Fibroblast of villous mesenchyme (primary cell): ENCODE measurements around the gene ITM2B. TPM values are rescaled to one million over a fixed set of nuclear protein-coding genes. Genes with fewer than 3 reads are reported as not detected.

ENCODE experiments used
- DNase-seq: peaks from one replicate; pipeline ENCODE4 v3.0.0-alpha.2; 2010; ENCODE audit warnings: low read depth
- H3K4me3 ChIP-seq: 2 replicates; pipeline ENCODE4 v1.5.1; 2011; ENCODE audit warnings: low read depth, mild to moderate bottlenecking, low read length
- total RNA-seq: library from RNA; depleted of rRNA; stranded (reverse); fragments of >200 nt; gene quantifications from 2 replicates; pipeline ENCODE4 v1.2.3, GENCODE V29; 2012
- TF ChIP-seq, protein P1 (sequence below): IDR thresholded peaks from 2 replicates; pipeline ENCODE4 v1.5.1; 2012; ENCODE audit warnings: low read depth, mild to moderate bottlenecking, low read length; ENCODE audit not compliant: insufficient read depth

Gene ITM2B
- total RNA-seq, 1 donor = 112 TPM

DNA sequence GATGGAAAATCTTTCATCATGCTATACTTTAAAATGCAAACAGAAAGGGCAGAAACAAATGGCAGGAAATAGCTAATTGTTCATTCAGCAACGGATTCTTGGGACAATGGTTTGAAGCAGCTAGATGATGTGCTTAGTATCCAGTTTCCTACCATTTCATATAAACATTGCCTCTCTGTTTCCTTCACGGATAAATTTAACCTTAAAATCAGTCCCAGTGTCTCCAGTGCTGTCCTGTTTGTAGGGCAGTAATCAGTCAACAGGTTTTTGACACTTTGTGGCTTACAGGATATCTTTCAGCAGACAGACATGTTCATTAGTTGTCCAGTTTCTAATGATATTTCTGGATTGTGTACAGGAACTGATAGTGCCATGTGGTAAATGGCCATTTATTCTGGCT lies 45.8 kb downstream of the ITM2B start:
- DNase-seq = no peak
- TF ChIP-seq, protein P1, sequence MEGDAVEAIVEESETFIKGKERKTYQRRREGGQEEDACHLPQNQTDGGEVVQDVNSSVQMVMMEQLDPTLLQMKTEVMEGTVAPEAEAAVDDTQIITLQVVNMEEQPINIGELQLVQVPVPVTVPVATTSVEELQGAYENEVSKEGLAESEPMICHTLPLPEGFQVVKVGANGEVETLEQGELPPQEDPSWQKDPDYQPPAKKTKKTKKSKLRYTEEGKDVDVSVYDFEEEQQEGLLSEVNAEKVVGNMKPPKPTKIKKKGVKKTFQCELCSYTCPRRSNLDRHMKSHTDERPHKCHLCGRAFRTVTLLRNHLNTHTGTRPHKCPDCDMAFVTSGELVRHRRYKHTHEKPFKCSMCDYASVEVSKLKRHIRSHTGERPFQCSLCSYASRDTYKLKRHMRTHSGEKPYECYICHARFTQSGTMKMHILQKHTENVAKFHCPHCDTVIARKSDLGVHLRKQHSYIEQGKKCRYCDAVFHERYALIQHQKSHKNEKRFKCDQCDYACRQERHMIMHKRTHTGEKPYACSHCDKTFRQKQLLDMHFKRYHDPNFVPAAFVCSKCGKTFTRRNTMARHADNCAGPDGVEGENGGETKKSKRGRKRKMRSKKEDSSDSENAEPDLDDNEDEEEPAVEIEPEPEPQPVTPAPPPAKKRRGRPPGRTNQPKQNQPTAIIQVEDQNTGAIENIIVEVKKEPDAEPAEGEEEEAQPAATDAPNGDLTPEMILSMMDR = no peak
- no peak overlapping the region for H3K4me3 ChIP-seq

DNA sequence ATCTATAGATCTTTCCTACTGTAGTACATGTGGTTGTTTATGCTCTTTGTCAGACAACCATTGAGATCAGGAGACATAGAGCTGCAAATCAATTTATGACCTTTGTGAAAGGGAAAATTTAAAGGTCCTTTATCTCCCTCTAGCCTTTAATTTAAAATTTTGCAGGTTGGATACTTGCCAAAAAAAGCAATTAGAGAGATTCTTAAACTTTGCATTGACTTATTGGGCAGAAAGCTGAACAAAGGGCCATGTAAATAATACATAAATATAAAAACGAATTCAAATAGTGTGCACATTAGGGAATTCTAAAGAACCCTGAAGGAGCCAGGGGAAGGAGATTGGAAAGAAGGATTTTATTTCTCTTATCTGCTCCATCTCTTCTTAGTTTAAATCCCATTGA lies 48.5 kb downstream of the ITM2B start:
- no peak for DNase-seq
- TF ChIP-seq, protein P1 = no peak
- no peak overlapping the region for H3K4me3 ChIP-seq

DNA sequence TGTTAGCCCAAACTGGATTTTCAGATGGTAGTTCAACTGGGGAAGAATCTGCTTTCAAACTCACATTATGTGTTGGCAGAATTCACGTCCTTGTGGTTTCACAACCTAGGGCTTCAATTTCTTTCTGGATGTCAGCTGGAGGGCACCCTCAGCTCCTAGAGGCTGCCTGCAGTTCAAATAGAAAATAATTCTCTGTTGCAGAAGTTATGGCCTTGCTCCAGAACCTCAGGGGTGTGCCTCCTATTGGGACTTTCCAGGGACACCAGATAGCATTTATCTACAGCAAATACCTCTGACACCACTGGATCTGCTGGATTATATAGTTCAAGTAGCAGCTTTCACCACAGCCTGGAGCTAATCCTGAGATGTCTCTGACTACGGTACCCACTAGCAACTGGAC lies 58.7 kb downstream of the ITM2B start:
- no peak overlapping the region for H3K4me3 ChIP-seq
- peak; percentile 12 for DNase-seq
- TF ChIP-seq, protein P1 = no peak

DNA sequence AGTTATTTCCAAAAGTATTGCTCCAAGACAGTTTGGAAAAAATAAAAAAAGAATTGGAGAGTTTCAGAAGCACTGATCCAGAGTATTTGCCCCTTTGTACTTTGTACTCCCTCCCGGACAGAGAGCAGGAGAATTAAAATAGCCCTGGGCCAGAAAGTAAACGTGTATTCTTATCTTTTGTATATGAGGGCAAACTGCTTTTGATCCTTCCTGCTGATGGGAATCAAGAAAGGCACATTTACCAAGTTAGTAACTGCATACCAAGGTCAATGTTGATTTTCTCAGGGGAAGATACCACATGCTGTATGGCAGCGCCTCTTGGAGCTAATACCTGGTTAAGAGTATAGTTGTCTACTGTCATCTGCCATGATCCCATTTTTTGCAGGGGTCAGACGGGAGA lies 59.6 kb downstream of the ITM2B start:
- TF ChIP-seq, protein P1 = no peak
- no peak for DNase-seq
- no peak overlapping the region for H3K4me3 ChIP-seq

DNA sequence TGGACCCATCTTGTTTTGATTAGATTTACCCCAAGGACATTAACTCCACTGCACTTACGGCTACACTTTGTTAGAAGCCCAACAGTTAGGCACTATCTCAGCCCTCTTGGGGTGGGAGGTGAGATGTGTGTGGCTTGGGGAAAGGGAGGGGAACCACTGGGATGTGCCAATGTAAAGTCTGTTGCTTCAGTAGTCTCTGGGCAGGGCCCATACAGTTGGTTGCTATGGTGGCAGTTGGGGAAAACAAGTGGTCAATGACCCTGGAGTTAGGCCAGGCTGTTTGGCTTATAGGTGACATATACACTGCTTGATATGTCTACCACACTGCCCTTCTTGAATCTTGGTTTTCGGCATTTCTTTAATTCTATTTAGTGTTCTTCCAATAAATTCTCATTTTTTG lies 61.6 kb downstream of the ITM2B start:
- TF ChIP-seq, protein P1 = no peak
- no peak for DNase-seq
- H3K4me3 ChIP-seq = no peak overlapping the region

DNA sequence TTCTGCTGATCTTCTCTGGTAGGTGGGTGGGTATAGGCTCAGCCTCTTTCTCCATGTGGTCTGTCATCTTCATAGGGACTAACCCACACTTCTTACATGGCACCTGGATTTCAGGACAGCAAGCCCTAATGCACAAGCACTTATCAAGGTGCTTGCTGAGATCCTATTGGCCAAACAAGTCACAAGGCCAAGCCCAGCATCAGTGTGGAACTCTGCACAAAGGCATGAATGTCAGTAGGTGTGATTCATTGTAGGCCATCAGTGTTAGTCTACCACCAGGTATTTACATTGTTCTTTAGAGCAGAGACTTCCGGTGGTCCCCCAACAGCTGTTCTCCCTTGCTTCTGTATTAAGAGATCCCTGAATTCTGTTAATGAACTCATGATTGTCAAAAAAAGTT lies 62.3 kb downstream of the ITM2B start:
- TF ChIP-seq, protein P1 = no peak
- DNase-seq = no peak
- H3K4me3 ChIP-seq = no peak overlapping the region

DNA sequence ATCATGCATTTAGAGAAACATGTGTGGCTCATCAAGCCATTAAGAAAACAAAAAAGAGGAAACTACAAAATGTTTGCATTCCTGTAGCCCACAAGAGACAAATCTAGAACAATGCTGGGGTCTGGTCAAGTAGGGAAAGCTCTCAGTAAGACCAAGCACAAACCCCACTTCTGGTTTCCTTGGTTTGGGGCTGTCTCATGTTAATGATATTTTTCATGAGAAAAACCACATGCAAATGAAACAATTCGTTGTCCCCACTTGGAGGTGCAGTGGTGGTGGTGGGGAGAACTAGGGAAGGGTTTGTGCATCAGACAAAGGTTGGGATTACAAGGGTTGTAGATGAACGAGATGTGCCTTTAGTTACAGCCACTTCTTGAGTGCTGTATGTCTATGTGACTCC lies 63.5 kb downstream of the ITM2B start:
- no peak overlapping the region for H3K4me3 ChIP-seq
- TF ChIP-seq, protein P1 = no peak
- DNase-seq = no peak
